ENCODE results near the gene TNIK.

DNA sequence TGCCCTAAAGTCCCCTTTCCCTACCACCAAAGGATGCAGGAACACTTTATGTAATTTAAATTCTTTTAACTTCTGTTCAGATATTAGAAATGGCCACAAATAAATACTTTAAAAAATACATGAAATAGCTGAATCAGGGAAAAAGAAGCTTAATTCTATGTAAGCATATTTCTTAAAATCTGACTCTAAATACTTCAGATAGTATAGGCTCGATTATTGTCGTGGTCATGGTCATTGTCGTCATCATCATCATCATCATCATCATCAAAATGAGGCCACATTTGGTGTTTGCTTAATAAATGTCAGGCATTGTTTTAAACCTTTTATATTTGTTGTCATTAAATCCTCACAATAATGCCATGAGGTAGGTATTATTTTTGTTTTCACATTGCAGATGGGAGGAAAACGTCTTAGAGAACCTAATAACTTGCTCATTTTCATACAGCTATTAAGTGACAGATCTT, 448.3 kb downstream of the TNIK start:
- TF ChIP-seq, protein P1, sequence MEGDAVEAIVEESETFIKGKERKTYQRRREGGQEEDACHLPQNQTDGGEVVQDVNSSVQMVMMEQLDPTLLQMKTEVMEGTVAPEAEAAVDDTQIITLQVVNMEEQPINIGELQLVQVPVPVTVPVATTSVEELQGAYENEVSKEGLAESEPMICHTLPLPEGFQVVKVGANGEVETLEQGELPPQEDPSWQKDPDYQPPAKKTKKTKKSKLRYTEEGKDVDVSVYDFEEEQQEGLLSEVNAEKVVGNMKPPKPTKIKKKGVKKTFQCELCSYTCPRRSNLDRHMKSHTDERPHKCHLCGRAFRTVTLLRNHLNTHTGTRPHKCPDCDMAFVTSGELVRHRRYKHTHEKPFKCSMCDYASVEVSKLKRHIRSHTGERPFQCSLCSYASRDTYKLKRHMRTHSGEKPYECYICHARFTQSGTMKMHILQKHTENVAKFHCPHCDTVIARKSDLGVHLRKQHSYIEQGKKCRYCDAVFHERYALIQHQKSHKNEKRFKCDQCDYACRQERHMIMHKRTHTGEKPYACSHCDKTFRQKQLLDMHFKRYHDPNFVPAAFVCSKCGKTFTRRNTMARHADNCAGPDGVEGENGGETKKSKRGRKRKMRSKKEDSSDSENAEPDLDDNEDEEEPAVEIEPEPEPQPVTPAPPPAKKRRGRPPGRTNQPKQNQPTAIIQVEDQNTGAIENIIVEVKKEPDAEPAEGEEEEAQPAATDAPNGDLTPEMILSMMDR (conservative IDR thresholded peaks at IDR 0.05), result no peak
- TF ChIP-seq ZFX (IDR thresholded peaks at IDR 0.05), result no peak
